DMS53 (cell line): Measurements from ENCODE around the gene MAP1LC3A.
"Not testable (repeated sequence)": the region's sequence is repeated elsewhere in the genome, so short reads cannot be mapped to it uniquely, and the experiment has no call there.

Source experiments
- DNase-seq: peaks from one replicate; lab custom pipeline; 2025; lab: John Stamatoyannopoulos, UW

The MAP1LC3A gene

GRCh38 chr20:34558320-34559218 is at the start of gene MAP1LC3A:
Gene MAP1LC3A (plus strand): TSS chr20:34558718. CDS start chr20:34558869, 151 bp downstream.
- peak; percentile 98 for DNase-seq

DNA sequence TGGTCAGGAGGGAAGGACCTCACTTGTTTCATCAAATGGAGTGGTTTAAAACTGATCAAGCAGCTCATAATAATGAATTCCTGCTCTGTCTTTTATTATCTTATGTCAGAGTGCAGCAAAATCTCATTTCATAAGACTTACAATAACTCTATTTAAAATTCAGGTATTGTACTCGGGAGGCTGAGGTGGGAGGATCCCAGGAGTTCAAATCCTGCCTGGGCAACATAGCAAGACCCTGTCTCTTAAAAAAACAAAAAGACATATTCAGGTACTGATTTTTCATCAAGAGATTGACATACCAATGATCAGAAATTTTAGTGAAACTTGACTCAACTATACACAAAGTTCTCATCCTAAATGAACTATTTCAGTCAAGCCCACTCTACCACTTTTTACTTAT is 47.9 kb upstream of the MAP1LC3A start:
- no peak for DNase-seq

DNA sequence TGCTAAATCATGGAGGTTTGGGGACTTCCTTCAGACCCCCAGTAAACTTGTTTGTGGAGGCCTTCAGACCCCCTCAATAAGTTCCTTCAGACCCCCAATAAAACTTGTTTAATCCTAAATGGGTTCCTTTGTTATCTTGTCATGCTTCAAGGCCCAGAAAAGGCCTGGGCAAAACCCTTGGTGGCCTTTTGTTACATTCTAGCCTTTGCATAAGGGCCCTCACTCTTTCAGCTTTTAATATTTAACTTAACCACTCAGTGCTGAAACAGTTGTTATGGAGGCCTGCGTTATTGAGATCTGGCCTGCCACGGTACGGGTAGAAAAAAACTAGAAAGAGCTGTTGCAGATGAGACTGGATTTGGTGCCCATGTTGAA is 46.6 kb upstream of the MAP1LC3A start:
- DNase-seq: peak; percentile 79

- DNase-seq: peak; percentile 35
Observed at GRCh38 chr20:34512266-34512954, 46.1 kb upstream of the MAP1LC3A start.

- peak; percentile 55 for DNase-seq
Observed at GRCh38 chr20:34512955-34513419, 45.5 kb upstream of the MAP1LC3A start.

DNA sequence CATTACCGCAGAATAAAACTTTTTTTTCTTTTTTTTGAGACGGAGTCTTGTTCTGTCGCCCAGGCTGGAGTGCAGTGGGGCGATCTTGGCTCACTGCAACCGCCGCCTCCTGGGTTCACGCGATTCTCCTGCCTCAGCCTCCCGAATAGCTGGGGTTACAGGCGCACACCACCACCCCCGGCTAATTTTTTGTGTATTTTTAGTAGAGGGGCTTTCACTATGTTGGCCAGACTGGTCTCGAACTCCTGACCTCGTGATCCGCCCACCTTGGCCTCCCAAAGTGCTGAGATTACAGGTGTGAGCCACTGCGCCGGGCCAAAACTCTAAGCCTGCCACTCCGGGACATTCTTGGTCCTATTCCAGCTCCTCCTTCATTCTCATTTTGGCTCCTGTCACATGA is 44.5 kb upstream of the MAP1LC3A start:
- DNase-seq: not testable (repeated sequence)

DNA sequence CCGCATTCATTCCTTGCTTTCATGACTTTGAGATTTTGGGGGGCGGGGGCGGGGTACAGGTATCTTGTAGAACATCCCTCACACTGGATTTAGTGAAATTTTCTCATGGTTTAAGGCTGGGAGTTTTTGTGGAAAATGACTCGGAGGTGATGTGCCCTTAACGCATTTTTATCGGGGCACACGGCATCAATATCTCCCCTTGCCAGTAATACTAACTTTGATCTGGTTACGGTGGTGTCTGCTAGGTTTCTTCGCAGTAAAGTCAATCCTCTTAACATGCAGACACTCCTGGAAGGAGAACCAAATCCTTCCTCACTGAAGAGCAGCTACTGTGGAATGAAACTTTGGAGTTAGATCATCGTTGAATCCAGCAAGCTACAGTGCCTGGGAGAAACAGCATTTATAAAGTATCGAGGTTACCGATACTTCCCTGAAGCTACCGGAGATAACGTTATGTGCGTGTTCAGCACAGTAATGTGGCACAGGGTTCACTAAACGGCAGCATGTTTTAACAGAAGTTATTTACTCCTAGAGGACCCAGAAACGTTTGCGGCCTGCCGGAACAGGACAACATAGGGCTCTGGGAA is 43.5 kb upstream of the MAP1LC3A start:
- no peak for DNase-seq

DNA sequence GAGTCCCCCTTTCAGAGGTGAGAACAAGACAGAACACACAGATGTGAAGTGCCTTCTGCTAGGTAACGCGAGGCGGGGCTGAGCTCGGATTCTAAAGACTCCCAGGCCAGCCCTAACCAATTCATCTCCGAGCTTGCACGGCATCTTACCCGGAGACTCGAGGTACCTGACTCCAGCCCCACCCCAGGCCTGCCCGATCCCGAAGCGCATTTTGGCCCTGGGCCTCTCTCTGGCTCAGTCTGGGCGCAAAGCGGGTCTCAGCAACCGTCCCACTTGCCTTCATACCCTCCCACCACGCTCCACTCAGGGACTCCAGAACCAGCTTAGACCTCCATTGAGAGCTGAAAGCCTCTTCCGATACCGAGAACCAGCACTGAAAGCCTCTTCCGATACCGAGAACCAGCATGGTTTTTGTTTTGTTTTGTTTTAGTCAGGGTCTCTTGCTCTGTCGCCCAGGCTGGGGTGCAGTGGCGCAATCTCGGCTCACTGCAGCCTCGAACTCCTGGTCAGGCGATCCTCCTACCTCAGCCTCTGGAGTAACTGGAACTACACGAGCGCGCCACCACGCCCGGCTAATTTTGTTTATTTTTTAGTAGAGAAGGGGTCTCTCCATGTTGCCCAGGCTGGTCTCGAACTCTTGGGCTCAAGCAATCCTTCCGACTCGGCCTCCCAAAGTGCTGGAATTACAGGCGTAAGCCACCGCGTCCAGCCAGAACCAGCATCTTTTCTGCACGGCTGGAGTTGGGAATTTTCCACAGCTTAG is 42.9 kb upstream of the MAP1LC3A start:
- peak; percentile 92 for DNase-seq

GRCh38 chr20:34516247-34517113 is 42.0 kb upstream of the MAP1LC3A start, which contains the start of gene DYNLRB1:
Gene DYNLRB1 (plus strand): TSS chr20:34516422. CDS start chr20:34516459, 37 bp downstream.
- peak; percentile 98 for DNase-seq

- DNase-seq: no peak
Observed at GRCh38 chr20:34517114-34517505, 41.4 kb upstream of the MAP1LC3A start.

DNA sequence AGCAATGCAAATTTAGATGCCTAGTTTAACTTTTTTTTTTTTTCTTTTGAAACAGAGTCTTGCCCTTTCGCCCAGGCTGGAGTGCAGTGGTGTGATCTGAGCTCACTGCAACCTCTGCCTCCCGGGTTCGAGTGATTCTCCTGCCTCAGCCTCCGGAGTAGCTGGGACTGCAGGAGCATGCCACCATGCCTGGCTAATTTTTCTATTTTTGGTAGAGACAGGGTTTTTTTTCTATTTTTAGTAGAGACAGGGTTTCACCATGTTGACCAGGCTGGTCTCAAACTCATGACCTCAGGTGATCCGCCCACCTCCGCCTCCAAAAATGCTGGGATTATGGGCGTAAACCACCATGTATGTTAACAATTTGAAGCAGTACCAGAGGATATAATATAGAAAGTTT is 39.7 kb upstream of the MAP1LC3A start:
- not testable (repeated sequence) for DNase-seq

GRCh38 chr20:34519841-34520240 is 38.7 kb upstream of the MAP1LC3A start:
- DNase-seq: not testable (repeated sequence)

DNA sequence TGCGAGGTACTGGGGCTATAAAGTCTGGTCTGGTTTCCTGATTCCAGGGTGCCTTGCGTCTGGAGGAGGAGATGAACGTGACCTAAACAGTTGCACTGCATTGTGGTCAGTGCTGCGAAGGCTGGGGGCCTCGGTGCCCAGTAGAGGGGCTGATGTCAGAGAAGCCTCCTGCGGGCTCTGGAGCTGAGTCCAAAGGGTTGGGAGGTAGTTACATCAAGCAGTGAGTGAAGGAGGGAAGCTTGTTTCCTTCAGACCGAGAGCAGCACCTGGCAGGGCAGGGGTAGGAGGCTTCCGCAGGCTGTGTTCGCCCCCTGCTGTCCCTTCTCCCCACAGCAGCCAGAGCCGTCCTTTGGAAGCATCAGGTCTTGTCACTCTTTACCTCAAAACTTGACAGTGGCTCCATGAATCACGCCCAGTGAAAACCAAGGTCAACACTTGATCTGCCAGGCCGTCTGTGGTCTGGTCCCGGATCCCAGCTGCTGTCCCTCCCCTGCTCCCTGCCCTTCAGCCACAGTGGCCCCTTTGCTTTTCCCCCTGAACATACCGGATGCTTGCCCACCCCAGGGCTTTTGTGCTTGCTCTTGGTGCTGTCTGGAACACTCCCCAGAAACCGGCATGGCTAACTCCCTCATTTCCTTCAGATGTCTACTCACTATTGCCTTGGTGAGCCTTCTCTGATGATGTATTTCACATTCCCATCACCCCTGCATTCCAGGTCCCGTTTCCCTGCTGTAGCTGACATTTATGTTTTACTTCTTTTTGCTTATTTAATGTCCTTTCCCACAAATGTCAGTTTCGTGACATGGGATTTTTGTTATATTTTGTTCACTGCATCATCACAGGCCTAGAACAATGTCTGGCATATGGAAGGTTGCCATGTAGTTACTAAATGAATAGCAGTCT is 35.3 kb upstream of the MAP1LC3A start:
- peak; percentile 87 for DNase-seq

GRCh38 chr20:34524426-34524825 is 34.1 kb upstream of the MAP1LC3A start:
- no peak for DNase-seq

- no peak for DNase-seq
Observed at GRCh38 chr20:34525342-34525708, 33.2 kb upstream of the MAP1LC3A start.

DNA sequence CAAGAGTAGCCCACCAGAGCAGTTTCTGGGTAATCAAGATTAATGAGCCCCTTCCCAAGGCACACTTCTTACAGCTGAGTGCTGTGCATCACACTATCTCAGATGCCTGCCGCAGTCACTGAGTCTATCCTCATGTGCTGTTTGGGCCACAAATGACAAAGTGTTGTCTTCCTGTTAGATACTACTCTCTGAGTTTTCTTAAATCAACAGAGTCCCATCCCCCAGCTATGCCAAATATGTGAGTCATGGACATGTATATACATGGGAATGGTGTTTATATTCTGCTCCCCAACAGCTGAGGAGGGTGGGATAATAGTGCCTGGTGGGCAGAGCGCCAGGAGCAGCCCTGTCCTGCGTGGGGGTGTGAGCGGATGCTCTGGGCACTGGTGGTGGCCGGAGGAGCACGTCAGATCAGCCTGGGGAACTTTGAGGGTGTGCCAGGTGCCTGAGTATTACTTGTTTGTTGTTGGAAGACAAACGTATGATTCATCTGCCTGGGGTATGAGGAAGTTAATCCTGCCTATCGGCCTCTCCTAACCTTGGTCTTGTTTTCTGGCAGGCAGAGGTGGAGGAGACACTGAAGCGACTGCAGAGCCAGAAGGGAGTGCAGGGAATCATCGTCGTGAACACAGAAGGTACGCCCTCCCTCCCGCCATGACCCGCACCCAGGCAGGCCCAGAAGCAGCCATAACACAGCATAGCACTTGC is 32.7 kb upstream of the MAP1LC3A start:
- peak; percentile 97 for DNase-seq

DNA sequence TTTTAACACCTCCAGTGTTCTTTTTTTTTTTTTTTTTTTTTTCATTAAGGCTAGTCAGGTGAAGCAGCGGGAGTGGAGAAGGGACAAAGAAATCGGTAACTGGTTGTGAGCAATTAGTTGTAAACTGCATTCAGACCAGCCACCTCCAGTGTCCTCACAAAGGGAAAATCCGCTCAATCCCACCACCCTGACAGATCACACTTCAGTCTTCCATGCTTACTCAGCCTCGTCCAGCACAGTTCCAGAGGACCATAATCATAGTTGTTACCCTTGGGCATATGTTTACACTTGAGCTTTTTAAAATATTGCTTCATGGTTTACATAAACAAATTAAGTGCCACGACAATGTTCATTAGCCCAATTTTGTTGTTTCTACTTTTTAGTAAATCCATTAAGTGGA is 32.1 kb upstream of the MAP1LC3A start:
- no peak for DNase-seq

- no peak for DNase-seq
Observed at GRCh38 chr20:34527016-34527415, 31.5 kb upstream of the MAP1LC3A start.

- DNase-seq: no peak
Observed at GRCh38 chr20:34528921-34529297, 29.6 kb upstream of the MAP1LC3A start.
